ENCODE results near the gene IL4I1.

IL4I1 gene

DNA sequence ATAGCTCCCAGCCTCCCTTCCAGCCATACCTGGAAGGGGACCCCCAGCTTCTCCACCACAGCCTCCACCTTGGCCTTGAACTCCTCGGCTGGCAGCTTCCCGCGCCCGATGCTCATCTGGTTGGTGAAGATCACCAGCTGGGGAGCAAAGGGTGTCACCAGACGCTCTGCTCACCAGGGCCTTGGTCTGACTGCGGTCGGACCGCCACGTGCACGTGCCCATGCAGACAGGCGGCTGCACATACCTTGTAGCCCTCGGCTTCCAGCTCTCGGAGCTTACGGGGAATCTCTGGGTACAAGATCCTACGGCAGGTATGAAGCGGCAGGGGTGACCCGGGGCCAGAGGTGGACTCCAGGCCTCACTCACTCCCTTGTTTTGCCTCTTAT is 32.8 kb downstream of the IL4I1 start:
- no peak for DNase-seq (ENCODE audit: low read depth)
- no peak overlapping the region for H3K4me3 ChIP-seq (ENCODE audit: low read length)
- TF ChIP-seq, protein P1, sequence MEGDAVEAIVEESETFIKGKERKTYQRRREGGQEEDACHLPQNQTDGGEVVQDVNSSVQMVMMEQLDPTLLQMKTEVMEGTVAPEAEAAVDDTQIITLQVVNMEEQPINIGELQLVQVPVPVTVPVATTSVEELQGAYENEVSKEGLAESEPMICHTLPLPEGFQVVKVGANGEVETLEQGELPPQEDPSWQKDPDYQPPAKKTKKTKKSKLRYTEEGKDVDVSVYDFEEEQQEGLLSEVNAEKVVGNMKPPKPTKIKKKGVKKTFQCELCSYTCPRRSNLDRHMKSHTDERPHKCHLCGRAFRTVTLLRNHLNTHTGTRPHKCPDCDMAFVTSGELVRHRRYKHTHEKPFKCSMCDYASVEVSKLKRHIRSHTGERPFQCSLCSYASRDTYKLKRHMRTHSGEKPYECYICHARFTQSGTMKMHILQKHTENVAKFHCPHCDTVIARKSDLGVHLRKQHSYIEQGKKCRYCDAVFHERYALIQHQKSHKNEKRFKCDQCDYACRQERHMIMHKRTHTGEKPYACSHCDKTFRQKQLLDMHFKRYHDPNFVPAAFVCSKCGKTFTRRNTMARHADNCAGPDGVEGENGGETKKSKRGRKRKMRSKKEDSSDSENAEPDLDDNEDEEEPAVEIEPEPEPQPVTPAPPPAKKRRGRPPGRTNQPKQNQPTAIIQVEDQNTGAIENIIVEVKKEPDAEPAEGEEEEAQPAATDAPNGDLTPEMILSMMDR (conservative IDR thresholded peaks at IDR 0.05; ENCODE audit: low read length) = no peak

DNA sequence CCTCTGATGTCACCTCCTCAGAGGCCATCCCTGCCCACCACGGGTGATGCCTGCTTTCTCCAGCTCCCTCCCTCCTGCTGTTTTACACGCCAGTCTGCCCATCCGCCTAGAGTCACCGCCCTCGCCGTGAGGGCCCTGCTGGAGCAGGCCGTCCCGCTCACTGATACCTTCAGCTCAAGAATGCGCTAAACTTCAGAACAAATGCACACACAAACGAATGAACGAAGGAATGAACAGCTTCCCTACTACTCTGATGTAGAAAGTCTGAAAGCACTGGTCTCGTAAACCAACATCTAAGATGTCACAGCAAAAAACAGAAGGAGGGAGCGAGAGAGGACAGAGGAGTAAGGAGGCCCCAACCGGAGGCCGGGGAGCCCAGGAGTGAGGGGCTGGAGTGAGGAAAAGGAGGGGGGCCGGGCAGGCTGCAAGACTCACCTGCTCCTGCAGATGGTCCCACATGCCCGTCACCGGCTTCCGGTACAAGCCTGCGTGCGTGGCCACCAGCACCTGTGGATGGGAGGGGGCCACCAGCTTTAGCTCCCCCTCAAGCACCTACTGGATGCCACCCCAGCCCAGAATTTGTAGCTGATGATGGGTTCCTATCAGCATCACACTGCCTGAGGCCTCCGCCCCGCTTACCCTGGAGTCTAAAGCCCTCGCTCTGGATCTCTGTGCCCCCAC is 33.3 kb downstream of the IL4I1 start:
- DNase-seq (ENCODE audit: low read depth) = no peak
- TF ChIP-seq, protein P1 (conservative IDR thresholded peaks at IDR 0.05; ENCODE audit: low read length) = no peak
- H3K4me3 ChIP-seq (ENCODE audit: low read length) = no peak overlapping the region

DNA sequence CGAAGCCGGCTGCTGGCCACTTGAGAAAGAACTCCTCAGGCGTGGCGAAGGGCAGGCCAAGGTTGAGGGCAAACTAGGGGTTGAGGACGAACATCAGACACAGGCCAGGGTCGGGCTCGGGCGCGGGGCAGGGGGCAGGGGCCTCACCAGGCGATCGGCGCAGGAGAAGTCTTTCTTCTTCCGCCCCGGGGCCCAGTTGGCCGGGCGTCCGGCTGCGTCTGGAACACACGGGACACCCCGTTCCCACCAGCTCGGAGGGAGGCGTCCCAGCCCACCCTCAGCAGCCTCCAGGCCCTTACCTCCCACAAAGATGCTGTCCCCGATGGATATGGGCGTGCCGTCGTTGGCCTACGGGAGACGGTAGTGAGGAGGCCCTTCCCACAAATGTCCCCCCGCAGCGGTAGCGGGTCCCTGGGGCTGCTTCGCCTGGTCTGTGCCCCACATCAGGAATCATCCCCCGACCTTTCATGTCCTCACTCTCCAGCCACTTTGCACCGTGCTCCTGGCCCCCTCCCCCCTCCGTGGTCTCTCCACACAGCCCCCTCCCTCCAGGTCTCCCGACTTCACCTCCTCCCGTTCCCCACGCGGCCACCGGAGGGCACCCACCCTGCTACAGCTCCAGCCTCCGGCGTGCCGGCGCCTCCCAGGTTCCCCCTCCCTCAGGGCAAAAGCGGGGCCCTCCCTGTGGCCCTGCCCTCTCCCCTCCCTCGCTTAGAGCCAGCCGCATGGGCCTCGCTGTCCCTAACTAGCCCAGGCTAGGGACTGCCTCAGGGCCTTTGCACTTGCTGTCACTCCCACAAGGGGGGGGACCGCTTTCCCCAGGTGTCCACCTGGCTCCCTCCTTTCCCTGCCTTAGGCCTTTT is 34.1 kb downstream of the IL4I1 start:
- TF ChIP-seq, protein P1 (conservative IDR thresholded peaks at IDR 0.05; ENCODE audit: low read length) = peak; percentile 10; the same call in 1 of the 2 replicates
- H3K4me3 ChIP-seq (ENCODE audit: low read length) = no peak overlapping the region
- DNase-seq (ENCODE audit: low read depth) = no peak

DNA sequence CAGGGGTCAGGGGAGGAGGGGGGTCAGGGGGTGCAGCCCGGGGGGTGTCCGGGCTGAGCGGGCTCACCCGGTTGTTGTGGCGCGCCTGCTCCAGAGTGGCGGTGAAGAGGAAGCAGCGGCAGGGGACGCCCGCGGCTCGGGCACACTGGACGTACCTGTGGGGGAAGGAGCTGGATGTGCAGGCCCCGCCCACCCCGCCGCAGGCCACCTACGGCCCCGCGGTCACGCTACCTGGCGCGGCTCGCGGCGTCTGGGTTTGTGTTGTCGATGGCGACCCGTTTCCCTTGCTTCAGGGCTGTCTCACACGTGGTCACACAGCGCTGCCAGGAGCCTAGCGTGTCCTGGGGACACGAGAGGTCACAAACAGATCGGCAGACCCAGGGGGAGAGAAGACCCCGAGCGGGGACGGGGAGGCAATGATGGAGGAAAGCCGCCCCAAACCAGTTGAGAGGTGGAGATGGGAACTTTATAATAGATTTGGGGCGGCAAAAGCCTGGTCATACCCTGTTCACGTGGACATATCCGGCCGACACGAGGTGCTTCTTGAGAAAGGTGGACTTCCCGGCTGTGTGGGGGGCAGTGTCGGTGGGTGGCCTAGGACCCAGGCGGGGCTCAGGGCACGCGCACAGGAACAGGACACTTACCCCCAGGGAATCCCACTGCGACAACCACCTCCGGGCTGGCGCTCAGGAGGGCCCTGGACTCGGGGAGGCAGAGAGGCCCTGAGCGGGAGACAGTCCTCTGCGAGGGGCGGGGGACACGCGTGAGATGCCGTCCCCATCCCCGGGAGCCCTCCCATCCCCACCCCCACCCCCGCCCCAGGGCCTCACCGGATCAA is 34.9 kb downstream of the IL4I1 start:
- H3K4me3 ChIP-seq (ENCODE audit: low read length) = no peak overlapping the region
- TF ChIP-seq, protein P1 (conservative IDR thresholded peaks at IDR 0.05; ENCODE audit: low read length) = no peak
- no peak for DNase-seq (ENCODE audit: low read depth)

DNA sequence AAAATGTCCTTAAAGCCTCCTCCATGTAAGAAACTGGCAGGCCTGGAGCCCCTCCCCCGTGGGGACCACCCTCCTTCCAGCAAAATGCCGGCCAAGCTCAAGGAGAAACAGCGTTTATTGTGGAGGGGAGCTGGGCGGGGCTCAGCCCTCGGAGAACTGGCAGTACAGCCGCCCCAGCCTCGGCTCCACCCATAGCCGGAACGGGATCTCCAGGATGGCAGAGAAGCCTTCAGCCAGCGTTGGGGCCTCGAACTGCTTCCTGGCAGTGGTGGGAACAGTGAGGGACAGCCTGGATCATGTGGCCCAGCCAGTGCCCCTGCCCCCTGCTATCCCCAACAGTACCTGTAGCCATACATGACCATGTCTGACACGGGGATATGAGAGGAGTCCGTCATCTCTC is 35.6 kb downstream of the IL4I1 start:
- no peak overlapping the region for H3K4me3 ChIP-seq (ENCODE audit: low read length)
- no peak for DNase-seq (ENCODE audit: low read depth)
- TF ChIP-seq, protein P1 (conservative IDR thresholded peaks at IDR 0.05; ENCODE audit: low read length) = no peak

DNA sequence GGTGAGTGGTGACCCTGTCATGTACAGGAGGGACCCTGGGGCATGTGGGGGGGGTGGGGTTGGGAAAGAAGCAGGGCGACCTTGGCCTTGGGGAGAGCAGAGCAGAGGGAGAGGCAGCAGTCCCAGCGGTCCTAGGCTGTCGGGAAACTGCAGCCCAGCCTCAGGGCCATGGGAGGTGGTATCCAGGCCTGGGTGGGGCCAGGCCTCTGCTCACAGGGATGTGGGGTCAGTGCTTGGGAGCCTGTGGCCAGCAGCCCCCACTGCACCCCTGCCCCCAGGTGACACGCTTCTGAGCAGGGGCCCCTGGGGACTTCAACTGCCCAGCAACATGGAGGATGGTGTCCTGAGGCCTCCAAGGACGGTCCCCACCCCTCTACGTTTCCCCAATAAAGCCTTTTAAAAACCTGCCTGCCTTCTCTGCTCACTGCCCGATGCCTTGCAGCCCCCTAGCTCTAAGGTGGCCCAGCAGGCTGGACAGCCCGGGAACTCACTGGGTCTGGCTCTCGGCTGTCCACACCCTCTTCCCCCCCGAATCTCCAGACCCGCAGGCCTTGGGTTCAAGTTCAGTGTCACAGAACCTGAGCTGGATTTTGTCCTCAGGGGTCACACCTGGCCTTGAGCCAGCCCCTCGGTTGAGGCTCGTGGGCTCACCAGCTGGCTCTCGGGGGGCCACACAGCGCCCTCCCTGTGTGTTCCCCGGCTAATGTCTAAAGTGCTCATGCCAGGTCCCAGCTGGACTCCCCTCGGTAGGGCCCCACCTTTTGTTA is 36.2 kb downstream of the IL4I1 start:
- TF ChIP-seq, protein P1 (conservative IDR thresholded peaks at IDR 0.05; ENCODE audit: low read length) = no peak
- no peak overlapping the region for H3K4me3 ChIP-seq (ENCODE audit: low read length)
- DNase-seq (ENCODE audit: low read depth) = no peak

Data from AG10803 (cell line).